A673 (cell line): ENCODE measurements around the gene RALBP1.

Experiments used
- CTCF ChIP-seq: fragments of 300-800, 200-600 bp; sonication (generic); conservative IDR thresholded peaks from 2 replicates; pipeline ENCODE4 v1.5.1; 2017; ENCODE audit warnings: low read depth, mild to moderate bottlenecking, antibody characterized with exemption, low read length, moderate library complexity, mixed read lengths
- EZH2 ChIP-seq: fragments of 200-600 bp; sonication (generic); IDR thresholded peaks from 2 replicates; pipeline ENCODE4 v1.6.1; 2017; ENCODE audit warnings: borderline replicate concordance, low read depth, mild to moderate bottlenecking, mixed read lengths, antibody characterized with exemption, low read length; ENCODE audit not compliant: poor library complexity, severe bottlenecking

DNA sequence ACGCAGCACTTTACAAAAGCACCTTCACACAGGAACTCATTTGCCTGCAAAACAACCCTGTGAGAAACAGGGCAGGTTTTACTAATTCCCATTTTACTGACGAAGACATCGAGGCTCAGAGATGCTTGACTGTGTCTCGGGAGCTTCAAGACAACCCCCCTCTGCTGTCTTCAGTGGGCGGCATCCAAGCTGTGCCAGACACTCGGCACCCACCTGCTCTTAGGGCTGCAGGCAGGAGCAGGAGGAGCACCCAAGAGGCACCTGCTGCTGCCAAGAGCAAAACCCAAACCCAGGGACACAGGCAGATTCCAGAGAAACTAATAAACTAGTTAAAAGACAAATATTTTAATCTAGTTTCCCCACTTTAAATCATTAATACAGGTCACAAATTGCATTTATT is 71.2 kb downstream of the RALBP1 start:
- TF ChIP-seq CTCF, result no peak
- no peak for TF ChIP-seq EZH2
